ENCODE results near the gene SV2B. TPM values are rescaled to one million over a fixed set of nuclear protein-coding genes. Genes with fewer than 3 reads are reported as not detected.

SV2B gene
- total RNA-seq, 1 donor from 2014 or later = 2.6 TPM

DNA sequence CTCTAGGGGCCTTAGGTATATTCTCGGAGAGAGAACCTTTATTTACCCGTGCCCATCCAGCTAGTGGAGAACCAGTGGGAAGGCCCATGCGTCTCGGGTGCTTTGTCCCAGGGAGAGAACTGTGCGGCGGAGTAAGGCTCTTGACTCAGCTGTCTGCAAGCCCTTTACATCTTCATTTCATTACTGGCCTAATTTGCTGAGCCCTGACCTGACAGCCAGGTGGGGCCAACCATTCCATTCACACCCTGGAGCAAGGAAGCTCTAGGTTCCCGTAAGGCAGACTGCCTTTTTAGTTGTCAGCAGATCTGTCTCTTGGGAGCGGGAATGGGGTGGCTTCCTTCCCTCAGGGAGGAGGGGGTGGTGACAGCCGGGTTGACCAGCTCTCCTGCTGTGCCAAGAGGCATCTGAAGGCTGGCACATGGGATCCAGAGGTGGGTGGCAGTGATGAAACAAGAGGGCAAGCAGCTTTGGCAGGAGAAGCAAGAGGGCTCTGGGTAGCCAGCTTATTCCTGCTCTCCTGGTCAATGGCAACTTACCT is 36.4 kb downstream of the SV2B start:
- no peak for DNase-seq (ENCODE audit: low spot score)

DNA sequence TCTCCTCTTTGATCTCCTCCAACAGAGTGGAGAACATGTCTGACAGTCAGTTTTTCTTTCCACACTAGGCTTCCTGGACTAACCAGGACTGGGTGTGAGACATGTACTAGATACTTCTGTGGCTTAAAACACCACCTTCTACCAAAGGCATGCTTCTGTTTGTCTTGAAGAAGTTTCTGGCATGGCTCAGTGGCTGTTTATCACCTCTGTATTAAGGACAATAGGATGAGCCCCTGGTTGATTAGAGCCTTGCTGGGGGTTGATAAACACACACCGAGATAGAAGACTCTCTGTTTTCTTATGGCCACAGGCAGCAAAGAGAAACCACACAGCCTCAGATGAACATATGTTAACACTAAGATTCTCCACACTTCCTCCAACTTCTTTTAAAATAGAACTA is 40.5 kb downstream of the SV2B start:
- no peak for DNase-seq (ENCODE audit: low spot score)

DNA sequence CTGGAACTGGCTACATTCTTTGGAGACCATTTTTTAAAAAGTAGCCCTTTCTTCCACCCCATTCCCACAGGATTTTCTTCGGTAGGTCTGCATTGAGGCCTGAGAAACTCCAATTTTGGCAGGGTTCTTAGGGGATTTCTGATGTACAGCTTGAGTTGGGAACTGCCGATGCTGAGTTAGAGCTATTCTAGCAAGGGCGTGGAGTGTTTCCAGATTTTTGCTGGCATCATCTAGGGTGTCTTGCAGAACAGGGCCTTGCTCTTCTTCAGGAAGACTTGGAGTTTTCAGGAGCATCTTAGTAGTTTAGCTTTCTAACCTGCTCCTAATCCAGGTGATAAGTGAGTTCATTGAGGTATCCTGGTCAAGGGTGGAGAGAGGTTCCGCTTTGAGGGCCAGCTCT is 41.0 kb downstream of the SV2B start:
- no peak for DNase-seq (ENCODE audit: low spot score)

DNA sequence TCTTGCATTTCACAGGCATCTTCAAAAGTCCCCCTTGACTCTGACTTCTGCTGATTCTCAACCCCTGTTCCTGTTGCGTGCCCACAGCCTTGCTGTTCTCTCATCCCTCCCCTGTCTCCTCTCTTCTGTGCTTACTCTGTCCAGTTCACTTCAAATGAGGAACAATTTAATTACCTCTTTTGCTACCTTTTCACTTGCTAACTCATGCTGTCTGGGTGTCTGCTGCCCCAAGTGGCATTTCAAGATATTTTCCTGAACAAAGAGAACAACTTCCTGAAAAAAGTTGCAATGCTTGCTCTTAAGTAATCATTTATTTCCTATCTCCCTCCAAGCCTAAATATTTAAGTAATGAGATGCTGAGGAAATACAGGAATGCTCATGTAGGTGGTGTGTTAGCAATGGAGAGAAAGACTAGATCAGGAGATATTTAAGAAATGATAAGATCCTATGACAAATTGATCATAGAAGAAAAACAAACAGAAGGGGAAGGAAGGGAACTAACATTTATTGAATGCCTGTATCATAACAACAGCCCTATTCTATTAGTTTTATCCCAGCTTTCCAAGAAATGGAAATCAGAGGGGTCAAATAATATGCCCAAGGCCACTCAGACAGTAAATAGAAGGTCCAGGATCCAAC is 42.2 kb downstream of the SV2B start:
- DNase-seq (ENCODE audit: low spot score) = peak; percentile 8

DNA sequence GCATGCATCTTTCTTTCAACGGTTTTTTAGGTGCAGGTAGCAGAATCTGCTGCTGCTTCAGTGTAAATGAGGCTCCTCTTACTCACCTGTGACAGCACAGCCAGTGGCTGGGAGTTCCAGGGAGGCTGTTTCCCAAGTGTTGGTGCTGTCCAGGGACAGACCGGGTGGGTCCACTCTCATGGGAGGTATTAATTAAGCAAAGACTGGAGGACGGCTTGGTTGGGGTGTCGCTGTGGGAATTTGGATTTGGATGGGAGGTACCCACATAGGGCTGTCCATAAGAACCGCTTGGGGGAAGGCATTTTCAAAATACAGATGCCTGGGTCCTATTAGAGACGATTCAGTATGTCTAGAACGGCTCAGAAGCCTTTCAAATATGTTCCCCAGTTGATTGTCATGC is 42.9 kb downstream of the SV2B start:
- DNase-seq (ENCODE audit: low spot score) = no peak

DNA sequence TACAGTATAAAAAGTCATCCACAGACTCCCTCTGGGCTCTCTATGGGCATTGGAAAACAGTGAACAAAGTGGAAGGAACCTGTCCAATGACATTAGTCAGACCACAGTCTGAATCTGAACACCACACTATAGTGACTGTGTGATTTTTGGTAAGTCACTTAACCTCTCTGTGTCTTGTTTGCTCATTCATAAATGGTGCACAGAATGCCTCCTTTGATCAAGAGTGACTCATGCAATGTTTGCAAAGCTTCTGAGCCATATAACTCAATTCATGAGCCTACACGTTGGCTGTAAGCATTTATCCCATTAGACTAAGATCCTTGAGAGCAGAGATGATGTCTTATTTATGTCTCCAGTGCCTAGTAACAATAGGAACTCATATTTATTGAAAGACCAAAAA is 46.7 kb downstream of the SV2B start:
- DNase-seq (ENCODE audit: low spot score) = no peak

DNA sequence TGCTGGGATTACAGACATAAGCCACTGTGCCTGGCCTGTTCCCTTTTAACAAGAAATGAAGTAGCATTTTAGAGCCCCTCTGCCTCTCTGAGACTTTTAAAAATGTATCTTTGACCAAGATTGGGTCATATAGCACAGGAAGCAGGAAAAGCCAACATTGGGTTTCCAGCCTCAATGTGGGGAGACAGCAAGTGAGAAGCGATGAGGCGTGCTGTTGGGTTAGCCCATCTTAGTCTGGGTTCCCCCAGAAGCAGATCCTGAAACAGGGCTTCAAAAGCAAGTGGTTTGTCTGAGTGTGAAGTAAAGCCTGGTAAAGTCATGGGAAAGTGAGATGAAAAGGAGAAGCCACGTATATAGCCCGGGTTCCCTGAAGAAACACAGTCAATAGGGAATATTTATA is 48.2 kb downstream of the SV2B start:
- no peak for DNase-seq (ENCODE audit: low spot score)

DNA sequence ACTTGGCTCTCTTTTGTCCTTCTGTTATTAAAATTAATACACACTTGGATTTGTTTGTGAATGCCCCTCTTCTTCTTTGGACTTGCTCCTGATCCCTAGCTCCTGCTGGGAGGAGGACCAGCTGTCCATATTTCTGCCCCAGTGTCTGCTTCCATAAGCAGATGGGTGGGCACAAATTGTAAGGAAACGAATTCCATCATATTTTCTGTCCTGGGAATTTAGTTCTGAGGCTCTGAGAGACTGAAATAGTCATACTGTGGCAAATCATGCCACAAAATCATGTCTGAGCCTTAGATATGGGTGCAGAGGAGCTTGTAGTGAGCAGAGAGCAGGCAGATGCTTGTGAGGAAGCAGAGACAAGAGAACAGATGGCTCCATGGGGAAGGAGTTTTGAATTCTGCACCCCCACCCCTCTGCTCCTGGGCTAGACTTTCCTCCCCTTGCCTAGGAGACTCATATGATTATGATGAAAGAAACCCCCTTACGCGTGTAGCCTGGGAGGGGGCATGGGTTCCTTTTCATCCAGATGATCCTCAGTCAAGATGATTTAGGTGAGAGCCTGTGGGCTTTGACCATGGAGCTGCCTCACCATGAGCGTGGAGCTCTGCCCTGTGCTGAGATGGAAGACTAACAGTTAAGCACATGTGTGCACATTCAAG is 50.6 kb downstream of the SV2B start:
- no peak for DNase-seq (ENCODE audit: low spot score)

DNA sequence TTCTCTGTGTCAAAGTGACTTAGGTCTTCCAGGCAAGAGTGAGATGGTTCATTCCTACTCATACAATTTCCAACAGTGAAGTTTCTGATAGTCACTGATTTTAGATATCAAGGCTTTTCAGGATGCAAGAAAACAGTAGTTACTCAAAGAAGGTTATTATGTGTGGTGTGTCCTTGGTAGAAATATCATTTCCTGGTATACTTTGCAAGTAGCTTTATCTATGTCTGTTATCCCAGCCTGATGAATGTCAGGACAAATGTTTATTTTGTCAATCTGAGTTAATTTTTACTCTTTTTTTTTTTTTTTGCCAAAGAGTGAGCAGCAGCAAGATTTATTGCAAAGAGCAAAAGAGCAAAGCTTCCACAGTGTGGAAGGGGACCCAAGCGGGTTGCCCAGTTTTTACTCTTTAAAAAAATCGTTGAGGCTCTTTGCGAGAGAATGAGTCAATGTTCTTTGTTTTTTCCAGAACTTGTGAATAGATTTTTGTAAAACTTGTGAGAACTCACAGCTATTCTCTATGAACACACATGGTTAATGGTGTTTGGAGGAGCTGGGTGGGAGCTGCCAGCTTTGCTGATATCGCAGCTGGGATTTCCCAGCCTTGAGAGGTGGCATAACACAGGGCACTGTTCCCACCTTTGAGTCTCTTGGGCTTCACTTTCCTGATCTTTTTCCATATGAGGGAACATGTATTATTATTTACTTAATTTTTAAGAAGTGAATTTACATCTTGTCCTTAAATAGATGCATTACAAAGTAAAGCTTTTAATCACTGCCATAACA is 51.9 kb downstream of the SV2B start:
- no peak for DNase-seq (ENCODE audit: low spot score)

DNA sequence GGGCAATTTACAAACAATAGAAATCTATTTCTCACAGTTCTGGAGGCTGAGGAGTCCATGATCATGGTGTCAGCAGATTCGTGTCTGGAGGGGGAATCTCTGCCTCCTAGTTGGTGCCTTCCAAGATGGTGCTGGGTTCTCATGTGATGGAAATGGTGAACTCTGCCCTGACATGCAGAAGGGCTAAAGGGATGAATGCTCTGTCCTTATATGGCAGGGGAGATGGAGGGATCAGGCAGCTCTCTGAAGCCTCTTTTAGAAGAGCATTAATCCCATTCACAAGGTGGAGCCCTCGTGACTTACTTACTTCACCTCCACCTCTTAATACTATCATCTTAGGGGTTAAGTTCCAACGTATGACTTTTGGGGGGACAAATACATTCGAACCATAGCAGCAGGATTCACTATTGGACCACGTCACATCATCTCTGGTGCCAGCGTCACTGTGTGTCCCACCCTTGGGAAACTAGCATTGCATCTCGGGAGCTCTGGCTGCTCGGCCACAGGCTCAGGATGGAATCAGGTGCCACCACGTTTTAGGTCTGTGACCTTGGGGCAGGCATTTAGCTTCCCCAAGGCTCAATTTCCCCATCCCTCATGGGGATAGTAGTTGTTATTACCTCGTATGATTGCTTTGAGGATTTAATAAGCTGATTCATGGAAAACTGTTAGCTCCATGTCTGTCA is 53.0 kb downstream of the SV2B start:
- DNase-seq (ENCODE audit: low spot score) = no peak

DNA sequence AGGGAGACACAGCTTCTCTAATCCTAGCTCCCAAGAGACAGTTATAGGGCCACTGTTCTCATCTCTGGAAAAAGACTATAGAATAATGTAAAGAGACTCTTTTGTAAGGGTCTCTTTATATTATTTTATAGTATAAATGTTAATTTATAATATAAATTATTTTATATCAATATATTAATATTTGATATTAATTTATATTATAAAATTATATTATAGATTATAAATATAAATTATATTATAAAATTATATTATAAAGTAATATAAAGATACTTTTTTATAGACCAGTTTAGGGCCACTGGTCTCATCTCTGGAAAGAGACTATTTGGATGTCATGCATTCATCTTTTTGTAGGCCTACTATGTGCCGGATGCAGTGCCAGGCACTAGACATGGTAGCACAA is 53.9 kb downstream of the SV2B start:
- no peak for DNase-seq (ENCODE audit: low spot score)

DNA sequence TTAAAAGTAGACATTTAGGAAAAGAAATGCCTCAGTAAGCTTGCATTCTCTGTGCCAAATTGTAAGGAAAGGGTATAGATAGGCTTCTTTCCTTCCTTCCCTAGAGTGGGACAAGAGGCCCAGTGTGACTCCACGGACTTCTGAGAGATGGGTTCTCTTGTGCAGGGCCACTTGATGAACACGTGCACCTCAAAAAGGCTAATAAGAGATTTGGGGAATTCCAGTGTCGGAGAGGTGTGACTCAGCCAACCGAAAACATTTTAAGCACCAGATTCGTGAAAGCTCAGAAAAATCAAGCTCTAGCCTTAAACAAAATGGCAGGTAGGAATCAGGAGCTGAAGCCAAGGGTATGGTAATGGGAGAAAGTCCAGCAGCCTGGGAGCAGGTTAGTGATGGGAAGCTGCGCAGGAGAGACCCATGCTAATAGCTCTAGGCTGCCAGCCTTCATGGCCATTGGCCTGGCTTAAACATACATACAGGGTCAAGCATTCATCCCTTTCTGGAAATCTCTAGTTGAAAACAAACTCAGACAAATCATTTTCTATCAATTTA is 56.2 kb downstream of the SV2B start:
- no peak for DNase-seq (ENCODE audit: low spot score)

DNA sequence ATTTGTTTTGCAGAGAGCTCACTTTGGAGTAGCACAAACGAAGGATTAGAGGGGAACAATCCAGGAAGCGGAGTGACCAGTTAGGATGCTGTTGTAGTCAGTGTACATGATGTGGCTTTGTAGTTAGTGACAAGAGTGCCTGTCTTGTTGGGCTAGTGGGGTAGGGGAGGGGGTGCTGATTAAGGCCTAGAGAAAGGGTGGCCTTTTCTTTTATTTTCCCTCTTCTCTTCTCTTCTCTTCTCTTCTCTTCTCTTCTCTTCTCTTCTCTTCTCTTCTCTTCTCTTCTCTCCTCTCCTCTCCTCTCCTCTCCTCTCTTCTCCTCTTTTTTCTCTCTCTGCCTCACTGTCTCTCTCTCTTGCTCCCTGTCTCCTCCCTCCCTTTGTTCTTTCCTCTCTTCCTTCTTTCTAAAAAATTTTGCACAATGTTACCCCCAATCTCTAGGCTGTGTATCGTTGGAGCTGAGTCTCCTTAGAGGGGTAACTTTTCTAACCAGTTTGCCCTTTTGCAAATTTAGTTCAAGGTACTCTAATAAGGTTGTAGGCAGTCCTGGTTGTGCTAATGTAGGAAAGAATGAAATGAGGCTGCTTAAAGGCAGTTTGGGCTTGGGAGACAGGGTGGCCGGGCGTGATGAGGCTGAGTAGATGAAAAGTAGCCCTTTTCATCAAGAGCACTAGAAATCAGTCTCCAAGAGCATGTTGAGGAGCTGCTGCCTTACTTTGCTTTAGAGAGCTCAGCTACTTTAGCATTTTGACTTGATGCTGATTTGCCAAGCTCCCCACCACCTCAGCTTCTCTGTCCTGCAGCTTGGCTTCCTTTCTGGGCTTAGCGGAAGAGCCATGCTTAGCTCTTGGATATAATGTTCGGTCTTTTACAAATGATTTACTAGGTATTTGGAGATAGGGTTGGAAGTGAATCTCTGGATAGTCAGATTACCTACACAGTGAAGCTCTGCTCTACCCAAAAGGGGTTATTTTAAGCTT is 58.6 kb downstream of the SV2B start:
- no peak for DNase-seq (ENCODE audit: low spot score)

DNA sequence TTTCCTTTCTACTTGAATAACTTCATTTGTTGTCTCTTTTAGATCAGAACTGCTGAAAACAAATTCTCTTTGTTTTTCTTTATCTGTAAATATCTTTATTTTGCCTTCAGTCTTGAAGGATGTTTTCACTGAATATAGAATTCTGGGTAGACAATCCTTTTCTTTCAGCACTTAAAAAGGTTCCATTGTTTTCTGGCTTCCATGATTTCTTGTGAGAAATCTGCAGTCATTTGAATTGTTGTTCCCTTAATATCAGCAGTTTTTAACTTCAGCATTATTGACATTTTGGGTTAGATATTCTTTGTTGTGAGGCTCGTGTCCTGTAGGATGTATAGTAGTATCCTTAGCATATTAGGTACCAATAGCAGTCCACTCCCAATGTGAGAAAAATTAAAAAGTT is 65.8 kb downstream of the SV2B start:
- no peak for DNase-seq (ENCODE audit: low spot score)

DNA sequence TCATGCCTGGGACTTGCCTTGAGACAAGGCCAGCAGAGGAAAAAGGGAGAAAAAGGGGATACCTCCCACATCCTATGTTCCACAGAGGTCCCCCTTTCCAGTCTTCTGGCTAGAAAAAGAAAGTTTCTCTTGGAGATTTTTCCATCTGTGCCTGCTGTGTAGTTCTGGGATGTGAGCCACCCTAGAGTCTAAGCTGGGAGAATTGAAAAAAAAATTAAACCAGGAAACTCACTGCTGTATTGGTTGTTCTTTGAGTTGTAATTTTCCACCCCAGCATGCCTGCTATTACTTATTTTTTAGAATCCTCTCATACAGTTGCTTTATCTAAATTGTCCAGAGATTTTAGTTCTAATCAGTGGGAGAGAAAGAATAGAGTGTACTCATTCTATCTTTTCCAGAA is 68.4 kb downstream of the SV2B start:
- DNase-seq (ENCODE audit: low spot score) = no peak

DNA sequence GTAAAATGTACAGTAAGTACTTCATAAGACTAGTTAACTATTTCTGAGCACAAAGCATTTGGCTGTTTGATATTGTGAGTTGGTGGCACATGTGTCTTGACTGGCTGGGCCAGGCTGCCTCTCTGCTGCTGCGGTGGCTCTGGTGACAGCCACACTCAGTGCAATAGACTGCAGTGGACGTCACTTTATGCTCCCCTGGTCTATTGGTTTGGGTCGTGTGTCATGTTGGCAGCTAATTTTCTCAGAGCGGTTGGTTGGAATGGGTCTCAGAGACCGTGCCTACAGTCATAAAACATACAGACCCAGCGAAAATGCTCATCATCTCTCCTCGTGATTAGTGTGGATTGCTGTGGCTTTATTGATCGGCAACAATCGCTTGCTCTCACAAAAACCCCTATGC is 71.3 kb downstream of the SV2B start:
- DNase-seq (ENCODE audit: low spot score) = no peak

DNA sequence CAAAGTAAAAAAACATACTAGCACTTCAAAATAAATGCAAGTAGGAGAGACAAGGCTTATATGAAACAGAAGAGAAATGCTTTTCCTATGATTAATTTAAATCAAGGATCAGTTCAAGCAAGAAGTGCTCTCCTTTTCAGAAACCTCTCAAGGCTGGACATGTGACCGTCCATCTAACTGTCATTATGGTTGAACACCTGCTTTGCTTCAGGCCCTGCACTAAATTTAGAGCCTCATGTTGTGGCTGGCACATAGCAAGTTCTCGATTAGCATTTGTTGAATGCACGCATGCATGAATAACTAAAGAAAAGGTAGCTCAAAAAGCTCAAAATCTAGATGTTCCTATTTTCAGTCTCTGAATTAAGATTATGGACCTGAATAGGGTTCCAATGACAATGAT is 82.0 kb downstream of the SV2B start:
- no peak for DNase-seq (ENCODE audit: low spot score)

DNA sequence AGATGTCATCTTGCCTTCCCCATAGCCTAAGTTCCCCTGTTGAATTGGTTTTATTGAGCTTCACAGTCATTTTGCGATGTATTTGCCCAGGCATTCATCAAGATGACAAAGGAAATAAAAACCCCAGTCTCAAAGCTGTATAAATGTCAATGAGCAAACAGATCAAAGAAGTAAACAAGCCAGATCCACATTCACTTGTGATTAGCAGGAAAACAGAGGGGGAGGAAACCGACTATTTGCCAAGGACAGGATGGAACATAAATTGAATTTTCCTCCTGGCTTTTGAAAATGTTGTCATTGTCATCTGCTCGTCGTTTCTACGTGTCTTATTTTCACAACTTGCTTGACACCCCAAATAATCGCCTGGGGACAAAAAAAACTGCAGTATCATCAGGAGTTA is 83.5 kb downstream of the SV2B start:
- no peak for DNase-seq (ENCODE audit: low spot score)

DNA sequence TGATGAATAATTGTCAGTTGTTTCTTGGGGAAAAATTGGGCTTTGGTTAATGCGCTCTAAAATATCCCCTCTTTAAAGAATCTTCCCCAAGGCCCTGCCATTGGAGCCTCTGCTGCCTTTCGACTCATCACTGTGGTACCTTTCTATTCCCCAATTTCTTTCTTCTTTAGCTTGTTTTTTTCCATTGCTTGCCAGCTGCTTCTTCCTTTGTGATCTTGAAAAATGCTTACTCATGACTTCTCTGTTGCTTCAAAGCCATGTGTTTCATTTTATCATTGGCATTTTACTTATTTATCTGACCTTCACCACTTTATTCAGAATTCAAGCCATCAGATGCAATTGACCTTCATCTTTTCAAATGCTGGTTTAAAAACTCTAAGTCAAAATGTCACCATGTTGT is 84.4 kb downstream of the SV2B start:
- DNase-seq (ENCODE audit: low spot score) = no peak

DNA sequence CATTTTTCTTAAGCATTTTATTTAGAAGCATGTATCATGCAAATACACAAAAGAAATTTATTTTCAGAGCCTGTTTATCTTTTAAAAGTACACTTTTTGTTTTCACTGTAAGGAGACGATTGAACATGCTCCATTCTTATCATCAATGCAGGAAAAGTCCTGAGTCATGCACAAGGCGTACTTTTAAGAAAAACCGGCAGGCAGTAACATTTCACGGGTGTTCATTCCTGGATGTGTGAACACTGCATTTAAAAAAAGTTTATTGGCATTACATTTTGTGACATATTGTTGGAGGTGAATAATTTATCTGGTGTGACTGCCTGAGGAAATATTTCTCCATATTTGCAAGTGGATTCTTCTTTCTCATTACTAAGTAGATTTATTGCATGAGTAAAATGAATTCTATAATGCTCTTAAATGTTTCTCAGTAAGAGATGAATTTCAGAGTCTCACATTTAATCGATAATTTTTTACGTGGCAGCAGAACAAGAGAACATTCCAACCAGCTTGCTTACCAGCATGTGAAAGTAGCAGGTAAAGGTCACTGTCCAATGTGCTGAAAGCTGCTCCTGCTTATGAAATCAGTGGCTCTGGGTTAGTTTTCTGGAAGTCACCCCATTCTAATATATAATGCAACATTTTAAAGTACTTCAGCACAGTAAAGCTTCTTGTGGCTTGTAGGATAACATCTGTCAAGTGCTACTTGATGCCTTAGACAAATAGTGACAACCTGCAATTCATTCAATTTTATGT is 87.0 kb downstream of the SV2B start:
- peak; percentile 28 for DNase-seq (ENCODE audit: low spot score)

Data from umbilical cord (tissue), 2 donors.